ENCODE data around the gene KDM6A.
"Not testable (repeated sequence)": the region's sequence is repeated elsewhere in the genome, so short reads cannot be mapped to it uniquely, and the experiment has no call there.

The KDM6A gene

DNA sequence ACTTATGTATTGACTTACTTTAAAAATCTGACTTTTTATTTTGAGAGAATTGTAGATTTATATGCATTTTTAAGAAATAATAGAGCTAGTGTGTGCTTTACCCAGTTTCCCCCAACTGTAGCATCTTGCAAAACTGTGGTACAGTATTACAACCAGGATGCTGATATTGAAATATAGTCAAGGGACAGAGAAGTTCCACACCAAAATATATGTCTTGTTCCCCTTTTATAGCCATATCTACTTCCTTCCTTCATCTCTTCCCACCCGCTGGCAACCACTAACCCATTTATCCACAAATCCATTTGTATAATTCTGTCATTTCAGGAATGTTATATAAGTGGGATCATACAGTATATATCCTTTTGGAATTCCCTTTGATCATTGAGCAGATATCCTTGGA lies 16.8 kb downstream of the KDM6A start:
- no peak for DNase-seq (ENCODE audit: low read depth in 2 of 2)

DNA sequence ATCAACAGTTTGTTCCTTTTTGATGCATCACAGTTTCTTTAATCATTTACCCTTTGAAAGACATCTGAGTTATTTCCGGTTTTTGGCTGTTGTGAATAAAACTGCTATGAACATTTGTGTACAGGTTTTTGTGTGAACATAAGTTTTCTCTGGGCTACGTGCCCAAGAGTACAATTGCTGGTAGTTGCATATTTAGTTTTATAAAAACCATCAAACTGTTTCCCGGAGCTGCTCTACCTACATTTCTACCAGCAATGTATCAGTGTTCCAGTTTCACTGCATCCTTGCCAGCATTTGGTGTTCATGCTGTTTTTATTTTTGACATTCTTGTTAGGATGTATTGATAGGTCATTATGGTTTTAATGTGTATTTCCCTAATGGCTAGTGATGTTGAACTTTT lies 17.3 kb downstream of the KDM6A start:
- no peak for DNase-seq (ENCODE audit: low read depth in 2 of 2)

DNA sequence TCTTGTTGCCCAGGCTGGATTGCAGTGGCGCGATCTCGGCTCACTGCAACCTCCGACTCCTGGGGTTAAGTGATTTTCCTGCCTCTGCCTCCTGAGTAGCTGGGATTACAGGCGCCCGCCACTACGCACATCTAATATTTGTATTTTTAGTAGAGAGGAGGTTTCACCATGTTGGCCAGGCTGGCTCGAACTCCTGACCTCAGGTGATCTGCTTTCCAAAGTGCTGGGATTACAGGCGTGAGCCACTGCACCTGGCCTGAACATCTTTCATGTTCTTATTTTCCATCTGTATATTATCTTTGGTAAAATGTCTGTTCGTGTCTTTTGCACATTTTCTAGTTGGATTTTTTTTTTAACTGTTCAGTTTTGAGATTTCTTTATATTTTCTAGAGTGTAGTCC lies 17.7 kb downstream of the KDM6A start:
- not testable (repeated sequence) for DNase-seq (ENCODE audit: low read depth in 2 of 2)

DNA sequence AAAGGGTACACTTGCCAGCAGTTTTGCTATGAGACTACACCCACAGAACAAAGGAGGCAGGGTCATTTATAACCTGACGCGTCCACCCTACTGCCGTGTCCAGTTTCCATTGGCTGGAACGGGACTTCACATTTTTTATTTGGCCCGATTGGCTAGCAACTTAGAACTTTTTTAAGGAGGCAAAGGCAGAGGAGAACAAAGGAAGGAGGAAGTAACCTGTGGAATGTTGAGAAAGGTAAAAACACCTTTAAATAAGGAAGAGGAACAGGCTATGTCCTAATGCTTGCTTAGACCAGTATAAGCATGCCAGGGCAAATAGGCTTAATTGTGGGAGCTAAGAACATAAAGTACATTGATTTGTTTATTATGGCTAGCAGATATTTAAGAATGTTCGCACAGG lies 18.7 kb downstream of the KDM6A start:
- DNase-seq (ENCODE audit: low read depth in 2 of 2), result no peak

DNA sequence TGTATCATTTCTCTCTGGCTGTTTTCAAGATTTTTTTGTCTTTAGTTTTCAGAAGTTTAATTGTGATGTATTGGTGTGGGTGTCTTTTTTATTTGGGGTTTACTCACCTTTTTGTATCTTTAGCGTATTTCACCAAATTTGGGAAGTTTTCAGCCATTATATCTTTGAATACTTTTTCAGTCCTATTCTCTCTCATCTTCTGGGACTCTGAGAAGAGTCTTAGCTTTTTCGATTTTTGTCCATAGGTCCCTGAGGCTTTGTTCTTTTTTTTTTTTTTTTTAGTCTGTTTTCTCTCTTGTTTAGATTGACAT lies 23.8 kb downstream of the KDM6A start:
- DNase-seq (ENCODE audit: low read depth in 2 of 2), result no peak

DNA sequence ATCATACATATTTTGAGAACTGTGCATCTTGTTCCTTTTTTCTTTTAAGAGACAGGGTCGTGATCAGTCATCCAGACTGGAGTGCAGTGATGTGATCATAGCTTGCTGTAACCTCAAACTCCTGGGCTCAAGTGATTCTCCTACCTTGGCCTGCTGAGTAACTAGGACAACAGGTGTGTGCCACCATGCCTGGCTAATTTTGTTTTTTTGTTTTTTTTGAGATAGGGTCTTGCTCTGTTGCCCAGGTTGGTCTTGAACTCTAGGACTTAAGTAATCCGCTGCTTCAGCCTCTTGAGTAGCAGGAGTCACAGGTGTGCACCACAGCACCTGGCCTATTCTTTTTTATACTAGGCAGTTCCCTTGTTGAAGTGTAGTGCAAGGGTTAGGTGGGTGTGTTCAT lies 24.6 kb downstream of the KDM6A start:
- DNase-seq (ENCODE audit: low read depth in 2 of 2), result no peak

DNA sequence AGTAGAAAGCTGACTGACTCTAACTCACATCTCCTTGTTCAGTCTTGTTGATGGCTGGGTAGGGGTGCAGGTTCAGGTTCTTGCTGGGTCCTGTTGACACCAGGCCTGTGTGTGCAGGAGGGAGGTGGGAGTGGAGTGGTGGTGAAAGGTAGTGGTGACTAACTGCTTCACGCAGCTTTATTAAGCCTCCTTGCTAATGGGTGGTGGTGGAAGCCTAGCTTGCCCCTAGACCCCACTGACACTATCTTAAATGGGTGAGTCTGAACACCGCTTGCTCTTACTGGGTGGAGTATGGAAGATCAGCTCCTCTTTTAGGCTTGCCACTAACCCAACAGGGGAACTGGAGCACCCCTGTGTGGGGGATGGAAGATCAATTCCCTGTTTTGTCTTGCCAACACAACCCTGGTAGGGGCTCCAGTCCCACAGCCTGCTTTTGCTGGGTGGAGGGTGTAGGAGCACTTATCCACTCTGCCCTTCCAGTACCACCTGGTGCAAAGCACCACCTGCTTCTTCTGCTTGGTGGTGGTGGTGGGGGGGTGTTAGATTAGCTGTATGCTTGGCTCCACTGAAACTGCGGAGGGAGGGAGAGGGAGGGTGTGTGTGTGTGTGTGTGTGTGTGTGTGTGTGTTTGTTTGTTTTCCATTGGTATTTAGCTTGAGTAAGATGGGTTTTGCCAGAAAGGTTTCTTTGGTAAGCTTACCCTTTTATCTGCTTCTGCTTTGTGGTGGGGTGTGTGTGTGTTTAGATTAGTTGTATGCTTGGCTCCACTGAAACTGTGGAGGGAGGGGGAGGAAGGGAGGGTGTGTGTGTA lies 25.6 kb downstream of the KDM6A start:
- no peak for DNase-seq (ENCODE audit: low read depth in 2 of 2)

DNA sequence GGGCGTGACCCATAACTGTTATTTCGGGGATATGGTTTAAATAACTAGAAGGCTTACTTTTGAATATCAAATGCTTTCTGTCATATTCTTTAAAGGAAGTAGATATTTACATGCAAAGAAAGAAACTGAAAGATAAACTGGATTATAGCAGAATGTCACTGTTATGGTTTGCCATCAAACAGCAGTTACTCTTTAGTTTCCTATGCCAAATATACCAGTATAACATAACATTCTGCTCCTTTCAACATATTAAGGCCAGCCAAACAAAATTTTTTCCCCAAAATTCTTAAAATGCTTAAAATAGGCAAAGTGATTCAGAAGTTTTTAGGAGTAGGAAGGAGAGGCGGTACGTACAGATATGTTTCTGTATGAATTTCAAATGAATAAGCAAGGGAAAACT lies 27.0 kb downstream of the KDM6A start:
- DNase-seq (ENCODE audit: low read depth in 2 of 2), result no peak

DNA sequence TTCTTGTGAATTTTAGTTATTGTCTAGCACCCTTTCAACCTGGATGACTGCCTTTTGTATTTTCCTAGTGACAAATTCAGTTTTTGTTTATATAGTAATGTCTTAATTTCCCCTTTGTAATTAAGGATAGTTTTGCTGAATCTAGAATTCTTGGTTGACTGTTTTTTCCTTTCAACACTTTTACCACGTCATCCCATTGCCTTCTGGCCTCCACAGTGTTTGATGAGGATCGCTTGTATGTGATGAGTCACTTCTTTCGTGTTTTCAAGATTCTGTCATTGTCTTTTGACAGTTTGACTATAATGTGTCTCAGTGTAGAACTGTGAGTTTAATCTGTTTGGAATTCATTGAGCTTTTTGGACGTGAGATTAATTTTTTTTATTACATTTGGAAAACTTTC lies 30.1 kb downstream of the KDM6A start:
- DNase-seq (ENCODE audit: low read depth in 2 of 2), result no peak

DNA sequence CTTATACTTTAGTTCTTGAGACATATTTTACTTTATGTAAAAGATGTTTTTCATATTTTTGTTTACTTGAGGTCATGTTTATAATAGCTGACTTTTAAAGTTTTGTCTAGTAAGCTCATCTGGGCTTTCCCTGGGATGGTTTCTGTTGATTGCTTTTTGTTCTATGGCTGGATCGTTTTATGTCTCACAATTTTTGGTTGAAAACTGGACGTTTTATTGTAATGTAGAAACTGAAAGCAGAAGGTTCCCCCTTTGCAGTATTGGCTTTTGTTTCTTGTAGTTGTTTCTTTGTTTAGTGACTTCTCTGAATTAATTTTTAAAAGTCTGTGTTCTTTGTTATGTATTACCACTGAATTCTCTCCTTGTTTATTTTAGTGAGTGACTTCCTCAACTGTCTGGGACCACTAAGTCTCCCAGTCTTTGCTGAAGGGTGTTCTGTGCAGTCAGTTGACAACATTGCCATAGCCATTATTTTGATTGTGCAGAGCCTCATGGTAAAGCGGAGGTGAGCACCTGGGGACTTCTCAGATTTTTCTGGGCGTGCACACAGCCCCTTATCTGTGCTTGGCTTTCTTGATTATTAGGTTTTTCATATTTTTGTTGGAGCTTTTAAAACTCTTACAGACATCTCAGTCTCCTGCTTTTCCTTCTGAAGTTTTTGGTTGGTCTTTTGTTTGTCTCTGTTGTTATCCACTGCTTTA lies 31.0 kb downstream of the KDM6A start:
- DNase-seq (ENCODE audit: low read depth in 2 of 2), result no peak

DNA sequence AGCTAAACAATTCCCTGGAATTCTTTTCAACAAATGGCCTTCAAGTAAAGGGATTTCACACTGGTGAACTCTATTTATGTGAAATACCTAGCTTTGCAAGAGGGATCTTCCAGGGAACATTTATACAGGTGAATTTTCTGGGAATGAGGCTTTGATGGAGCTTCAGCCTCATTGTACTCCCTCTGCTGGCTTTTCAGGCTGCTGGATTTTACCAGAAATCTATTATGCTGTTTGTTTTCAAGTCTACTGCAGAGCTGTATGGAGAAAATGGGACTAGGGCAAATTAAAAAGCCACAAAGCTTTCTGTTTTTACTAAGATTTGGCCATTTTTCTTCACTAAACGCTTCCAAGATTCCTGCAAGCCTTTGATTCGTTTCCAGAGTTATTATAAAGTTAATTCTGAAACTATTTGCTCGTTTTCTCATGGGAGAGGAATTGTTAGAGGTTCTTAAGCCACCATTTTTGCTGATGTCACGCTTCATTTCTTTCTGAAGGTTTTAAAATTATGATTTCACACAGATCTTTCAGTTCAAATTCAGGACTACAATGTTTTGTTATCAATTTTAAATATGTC lies 31.6 kb downstream of the KDM6A start:
- no peak for DNase-seq (ENCODE audit: low read depth in 2 of 2)

DNA sequence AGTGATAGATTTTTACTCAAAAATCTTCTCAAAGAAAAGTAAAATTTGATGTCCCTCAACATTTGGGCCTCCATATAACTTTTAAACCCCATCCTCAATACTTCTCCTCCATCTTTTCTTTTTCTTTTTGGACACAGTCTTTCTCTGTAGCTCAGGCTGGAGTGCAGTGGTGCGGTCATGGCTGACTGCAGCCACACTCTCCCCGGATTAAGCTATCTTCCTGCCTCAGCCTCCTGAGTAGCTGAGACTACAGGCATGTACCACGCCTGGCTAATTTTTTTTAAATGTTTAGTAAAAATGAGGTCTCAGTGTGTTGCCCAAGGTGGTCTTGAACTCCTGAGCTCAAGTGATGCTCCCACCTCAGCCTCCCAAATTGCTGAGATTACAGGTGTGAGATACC lies 33.1 kb downstream of the KDM6A start:
- DNase-seq (ENCODE audit: low read depth in 2 of 2), result no peak

DNA sequence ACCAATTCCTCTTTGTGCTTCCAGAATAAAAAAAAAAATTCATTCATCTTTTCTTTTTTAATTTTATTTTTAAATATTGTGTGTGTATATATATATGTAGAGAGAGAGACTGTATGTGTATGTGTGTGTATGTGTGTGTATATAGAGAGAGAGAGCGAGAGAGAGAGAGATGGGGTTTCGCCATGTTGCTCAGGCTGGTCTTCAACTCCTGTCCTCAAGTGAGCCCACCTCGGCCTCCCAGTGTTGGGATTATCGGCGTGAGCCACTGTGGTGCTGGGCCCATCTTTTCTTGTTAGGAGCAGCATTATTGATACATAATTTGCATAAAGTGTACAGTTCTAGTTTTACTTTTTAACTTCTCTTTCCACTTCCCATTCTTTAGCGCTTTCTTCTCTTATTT lies 33.6 kb downstream of the KDM6A start:
- DNase-seq (ENCODE audit: low read depth in 2 of 2), result no peak

DNA sequence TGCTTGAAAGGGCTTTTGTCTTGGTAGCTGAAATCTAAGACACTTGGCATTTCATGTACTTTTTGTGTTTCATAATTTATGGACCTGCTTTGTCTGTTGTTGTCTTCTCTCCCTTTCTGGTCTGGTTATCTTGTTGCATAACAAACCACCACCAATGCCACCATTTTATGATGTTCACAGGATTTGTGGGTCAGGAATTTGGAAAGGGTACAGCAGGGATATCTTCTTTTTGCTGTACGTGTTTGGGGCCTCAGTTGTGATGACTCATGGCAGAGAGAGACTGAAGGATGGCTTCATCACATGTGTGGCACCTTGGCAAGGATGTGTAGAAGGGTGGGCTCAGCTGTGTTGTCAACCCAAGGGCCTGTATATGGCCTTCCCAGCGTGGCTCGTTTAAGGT lies 35.2 kb downstream of the KDM6A start:
- no peak for DNase-seq (ENCODE audit: low read depth in 2 of 2)

DNA sequence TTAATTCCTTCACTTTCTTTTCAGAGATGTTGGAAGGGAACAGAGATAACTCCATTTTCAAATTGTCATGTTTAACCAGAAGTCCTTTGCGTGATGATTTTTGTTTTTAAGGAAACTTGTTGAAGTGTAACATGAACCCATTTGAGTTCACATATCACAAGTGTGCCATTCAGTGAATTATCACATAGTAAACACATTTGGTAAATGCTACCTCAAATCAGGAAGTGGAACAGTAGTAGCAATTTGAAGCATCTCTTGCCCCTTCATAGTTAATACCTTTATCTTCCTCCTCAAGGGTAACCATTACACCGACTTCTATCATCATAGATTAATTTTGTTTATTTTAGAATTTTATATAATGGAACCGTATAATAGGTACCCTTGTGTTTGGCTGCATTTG lies 35.8 kb downstream of the KDM6A start:
- DNase-seq (ENCODE audit: low read depth in 2 of 2), result no peak

DNA sequence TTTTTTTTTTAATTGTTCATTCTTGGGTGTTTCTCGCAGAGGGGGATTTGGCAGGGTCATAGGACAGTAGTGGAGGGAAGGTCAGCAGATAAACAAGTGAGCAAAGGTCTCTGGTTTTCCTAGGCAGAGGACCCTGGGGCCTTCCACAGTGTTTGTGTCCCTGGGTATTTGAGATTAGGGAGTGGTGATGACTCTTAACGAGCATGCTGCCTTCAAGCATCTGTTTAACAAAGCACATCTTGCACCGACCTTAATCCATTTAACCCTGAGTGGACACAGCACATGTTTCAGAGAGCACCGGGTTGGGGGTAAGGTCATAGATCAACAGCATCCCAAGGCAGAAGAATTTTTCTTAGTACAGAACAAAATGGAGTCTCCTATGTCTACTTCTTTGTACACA lies 37.5 kb downstream of the KDM6A start:
- not testable (repeated sequence) for DNase-seq (ENCODE audit: low read depth in 2 of 2)

DNA sequence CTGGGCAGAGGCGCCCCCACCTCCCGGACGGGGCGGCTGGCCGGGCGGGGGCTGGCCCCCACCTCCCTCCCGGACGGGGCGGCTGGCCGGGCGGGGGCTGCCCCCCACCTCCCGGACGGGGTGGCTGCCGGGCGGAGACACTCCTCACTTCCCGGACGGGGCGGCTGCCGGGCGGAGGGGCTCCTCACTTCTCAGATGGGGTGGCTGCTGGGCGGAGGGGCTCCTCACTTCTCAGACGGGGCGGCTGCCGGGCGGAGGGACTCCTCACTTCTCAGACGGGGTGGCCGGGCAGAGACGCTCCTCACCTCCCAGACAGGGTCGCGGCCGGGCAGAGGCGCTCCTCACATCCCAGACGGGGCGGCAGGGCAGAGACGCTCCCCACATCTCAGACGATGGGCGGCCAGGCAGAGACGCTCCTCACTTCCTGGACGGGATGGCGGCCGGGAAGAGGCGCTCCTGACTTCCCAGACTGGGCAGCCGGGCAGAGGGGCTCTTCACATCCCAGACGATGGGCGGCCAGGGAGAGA lies 38.1 kb downstream of the KDM6A start:
- not testable (repeated sequence) for DNase-seq (ENCODE audit: low read depth in 2 of 2)

DNA sequence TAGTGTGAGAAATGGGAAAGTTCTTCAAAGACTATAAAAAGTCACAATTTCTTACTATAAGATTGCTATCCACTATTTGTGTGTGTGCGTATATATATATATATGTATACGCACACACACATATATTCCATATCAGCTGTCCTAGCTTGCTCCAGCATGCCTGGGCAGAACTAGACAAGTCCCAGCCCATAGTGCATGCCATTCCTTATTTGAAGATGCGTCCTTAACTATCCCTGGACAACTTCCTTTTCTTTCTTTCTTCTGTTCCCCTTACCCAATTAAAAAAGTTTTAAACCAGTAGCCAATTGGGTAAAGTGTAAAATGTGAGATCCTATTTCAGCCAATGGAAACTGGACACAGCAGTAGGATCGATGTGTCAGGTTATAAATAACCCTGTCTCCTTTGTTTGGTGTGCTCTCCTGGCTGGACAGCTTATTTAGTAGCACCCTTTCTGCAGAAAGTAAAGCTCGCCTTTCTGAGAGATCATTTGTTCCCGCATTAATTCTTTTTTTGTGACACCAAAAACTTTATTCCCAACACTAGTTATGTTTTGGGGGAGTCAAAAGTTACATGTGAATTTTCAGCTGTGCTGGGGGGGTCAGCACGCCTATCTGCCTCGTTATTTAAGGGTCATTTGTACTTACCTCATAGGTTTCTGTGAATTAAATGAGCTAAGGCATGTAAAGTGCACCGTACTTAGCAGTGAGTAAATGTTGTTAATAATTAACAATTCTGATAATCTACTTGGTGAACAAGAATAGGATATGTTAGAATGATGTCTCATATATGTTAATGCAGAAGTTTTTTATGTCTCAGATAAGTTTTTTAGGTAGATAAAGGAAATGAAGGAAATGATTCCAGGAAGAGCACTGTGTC lies 40.9 kb downstream of the KDM6A start:
- DNase-seq (ENCODE audit: low read depth in 2 of 2), result no peak

DNA sequence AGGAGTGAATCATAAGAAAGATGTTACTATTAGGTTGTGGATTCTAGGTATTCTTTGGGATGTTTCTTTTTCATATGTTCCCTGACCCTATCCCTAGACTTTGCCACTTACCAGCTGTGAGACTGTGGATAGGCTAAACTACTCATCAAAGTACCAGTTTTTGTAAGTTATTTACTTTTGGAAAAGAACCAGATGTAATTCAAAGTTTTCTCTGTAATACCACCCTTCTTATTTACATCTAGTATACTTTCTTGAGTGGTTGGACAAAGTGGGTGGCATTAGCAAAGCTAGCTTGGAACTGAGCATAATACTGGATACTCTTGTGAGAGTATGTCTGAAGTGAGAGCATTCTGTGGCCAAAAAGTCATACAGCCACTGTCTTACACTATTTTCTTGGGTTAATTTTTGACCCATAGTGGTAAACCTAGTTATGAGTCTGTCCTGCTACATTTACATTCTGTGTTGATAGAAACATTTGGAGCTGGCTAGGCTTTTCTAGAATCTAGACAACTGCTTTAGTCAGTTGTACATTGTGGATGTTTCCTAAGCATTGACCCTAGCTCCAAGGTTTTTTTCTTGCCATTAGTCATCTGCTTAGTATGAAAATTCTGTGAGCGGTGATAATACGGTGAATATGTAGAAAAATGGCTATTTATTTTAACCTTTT lies 41.7 kb downstream of the KDM6A start:
- DNase-seq (ENCODE audit: low read depth in 2 of 2), result no peak

DNA sequence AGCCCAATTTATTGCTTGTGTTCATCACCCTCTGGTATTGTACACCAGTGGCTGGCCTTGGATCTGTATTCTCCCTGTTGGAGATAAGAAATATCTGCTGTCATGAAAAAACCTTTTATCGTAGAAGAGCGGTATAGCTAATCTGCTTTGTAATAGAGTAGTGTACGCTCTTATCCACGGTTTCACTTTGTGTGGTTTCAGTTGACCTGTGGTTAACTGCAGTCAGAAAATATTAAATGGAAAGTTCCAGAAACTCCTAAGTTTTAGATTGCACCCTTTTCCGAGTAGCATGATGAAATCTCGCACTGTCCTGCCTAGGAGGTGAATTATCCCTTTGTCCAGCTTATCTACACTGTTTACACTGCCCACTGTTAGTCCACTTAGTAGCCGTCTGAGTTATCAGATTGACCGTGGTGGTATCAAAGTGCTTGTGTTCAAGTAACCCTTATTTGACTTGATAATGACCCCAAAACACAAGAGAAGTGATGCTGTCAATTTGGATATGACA lies 42.4 kb downstream of the KDM6A start:
- DNase-seq (ENCODE audit: low read depth in 2 of 2), result no peak

DNA sequence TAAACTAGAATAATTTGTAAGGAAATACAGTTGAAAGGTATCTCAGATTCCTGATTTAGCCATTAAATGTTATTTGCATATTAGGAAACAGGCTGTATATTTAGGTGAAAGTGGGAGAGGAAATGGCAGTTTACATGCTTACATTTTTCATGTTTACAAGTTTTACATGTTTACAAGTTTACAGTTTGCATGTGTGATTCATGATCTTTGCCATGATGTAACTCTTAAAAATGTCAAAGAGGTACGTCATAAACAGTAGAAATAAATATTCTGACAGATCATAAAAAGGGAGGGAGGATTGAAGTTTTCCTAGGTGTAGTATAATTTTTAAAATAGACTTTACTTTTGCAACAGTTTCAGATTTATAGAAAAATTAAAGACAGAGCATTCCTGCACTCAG lies 45.7 kb downstream of the KDM6A start:
- no peak for DNase-seq (ENCODE audit: low read depth in 2 of 2)
